ENCODE measurements around the gene AMTN.
"Not testable (repeated sequence)": the region's sequence is repeated elsewhere in the genome, so short reads cannot be mapped to it uniquely, and the experiment has no call there.

The AMTN gene, protein sequence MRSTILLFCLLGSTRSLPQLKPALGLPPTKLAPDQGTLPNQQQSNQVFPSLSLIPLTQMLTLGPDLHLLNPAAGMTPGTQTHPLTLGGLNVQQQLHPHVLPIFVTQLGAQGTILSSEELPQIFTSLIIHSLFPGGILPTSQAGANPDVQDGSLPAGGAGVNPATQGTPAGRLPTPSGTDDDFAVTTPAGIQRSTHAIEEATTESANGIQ

DNA sequence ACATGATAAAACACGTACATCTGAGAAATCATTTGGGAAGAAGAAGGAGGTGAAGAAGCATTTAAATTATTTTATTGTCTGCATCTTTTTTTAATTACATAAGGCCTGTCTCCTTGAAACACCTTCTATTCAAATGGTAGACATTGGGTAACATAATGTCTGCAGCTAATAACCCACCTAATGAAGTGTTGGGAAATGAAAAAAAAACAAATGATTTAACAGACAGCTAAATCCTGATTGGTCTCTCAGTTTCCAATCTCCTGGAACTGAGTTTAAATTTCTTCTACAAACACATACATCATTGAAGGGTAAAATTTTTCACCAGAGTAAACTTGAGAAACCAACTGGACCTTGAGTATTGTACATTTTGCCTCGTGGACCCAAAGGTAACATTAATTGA lies at the start of gene AMTN:
Gene AMTN (plus strand): TSS at position 301 of the 400 bp plus-strand sequence. CDS start 209 bp downstream, outside the sequence.
- no peak for DNase-seq

DNA sequence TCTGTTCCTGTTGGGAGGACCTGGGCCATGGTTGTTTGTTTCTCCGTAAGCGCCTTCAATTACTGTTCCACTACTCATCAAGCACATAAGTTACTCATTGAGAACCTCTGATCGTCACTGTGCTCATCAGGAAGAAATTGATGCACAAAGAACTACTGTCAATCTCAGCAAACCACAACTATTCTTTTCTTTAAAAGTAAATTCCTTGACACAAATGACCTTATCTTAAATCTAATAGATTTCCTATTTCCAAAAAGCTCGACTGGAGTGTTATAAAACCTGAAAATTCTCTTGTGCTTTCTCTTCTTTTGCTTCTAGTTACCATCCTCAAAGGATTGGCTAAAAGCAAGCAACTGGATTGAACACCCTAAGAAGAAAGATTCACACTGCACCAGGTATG lies 46.5 kb upstream of the AMTN start, which contains the start of gene MUC7:
Gene MUC7 (plus strand): TSS at position 301 of the 400 bp plus-strand sequence. CDS start 1,825 bp downstream, outside the sequence.
- DNase-seq, result no peak

DNA sequence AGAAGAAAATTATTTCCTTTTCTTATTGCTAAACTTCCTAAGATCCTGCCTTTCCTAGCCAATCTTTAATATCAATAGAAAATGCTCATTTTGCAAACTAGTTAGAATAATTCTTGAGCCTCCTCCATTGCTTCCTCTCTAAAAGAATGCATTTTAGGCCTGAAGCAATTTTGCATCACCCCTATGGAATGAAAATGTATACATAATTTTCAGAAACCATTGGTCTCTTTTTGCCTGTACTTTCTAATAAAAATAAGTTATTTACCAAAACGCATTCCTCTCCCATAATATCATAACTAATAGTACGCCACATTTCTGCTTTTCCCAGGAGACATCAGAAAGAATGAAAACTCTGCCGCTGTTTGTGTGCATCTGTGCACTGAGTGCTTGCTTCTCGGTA lies 44.7 kb upstream of the AMTN start:
- no peak for DNase-seq

DNA sequence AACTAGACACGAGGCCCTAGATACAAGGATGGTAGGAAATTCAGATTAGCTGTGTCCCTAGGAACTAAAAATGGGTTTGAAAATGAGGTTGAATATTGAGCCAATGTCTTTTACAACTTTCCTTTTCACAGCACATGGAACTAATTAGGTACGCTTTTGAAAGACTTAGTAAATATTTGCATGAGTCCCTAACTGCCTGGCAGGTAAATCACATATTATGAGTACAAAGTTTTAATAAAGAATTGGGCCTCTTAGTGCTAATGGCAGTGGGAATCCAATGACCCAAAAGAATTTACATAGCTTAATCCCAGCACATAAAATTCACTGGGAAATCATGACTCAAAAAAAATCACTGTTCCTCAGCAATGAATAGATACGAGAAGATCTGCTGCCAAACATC lies 29.6 kb upstream of the AMTN start:
- no peak for DNase-seq

DNA sequence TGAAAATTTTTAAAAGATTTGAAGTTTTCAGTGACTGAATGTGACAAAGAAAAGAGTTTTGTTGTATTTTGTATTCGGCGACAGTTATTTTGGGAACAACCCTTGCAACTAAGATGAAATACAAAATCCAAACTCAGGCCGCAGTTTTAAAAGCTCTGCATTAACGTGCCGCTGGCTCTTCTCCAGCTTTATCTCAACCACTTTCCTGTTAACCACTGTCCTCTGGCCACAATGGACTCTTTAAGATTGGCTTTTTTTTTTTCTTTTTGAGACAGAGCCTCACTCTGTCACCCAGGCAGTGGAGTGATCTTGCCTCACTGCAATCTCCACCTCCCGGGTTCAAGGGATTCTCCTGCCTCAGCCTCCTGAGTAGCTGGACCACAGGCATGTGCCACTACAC lies 22.1 kb upstream of the AMTN start:
- no peak for DNase-seq

DNA sequence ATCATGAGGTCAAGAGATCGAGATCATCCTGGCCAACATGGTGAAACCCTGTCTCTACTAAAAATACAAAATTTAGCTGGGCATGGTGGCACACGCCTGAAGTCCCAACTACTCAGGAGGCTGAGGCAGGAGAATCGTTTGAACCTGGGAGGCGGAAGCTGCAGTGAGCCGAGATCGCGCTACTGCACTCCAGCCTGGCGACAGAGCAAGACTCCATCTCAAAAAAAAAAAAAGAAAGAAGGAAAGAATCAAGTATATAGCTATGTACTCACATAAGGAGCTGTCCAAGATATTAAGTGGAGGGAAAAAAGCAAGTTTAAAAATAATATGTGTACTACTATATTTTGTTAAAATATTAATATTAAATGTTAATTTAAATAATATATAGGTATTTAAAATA lies 16.5 kb upstream of the AMTN start:
- not testable (repeated sequence) for DNase-seq

DNA sequence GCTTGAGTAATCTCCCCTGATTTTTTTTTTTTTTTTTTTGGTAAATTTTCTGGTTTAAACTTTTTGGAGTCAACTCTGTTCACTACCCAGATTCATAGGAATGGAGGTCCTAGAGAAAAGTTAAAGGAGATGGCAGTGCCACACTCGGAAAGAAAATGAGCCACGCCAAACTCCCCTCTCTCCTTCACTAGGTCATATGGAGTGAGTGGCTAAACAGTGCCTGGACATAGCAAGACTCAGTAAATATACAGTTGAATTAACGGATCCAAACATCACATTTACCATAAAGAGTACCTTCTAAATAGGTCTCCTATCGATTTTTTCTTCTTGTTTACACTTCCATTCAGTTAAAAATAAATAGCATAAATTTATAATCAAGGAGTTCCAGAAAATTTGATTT lies 13.6 kb upstream of the AMTN start:
- no peak for DNase-seq

DNA sequence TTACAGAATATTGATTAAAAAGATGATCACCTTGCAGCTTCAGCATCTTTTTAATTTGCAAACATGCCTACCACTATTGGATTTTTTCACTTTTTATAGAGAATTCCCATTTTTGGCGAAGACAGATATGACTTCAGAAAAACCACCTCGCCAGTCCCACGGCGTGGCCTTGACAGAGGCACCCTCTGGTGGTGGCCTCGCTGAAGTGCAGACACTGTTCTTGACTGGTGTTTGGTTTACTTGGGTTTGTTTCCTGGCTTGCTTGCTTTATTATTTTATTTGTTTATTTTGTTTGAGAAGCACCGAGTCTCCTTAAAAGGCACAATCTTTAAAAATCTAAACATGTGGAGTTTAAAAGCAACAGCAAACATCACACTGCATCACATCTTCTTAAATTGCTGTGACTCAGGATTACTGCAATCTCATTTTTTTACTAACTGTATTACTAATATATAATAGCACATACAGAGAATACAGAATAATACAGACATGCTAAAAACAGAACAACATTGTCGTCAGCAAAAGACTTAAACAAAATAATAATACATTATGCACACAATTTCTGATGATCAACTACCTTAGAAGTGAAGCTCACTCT lies 13.1 kb upstream of the AMTN start:
- DNase-seq, result peak; percentile 27 to 39

DNA sequence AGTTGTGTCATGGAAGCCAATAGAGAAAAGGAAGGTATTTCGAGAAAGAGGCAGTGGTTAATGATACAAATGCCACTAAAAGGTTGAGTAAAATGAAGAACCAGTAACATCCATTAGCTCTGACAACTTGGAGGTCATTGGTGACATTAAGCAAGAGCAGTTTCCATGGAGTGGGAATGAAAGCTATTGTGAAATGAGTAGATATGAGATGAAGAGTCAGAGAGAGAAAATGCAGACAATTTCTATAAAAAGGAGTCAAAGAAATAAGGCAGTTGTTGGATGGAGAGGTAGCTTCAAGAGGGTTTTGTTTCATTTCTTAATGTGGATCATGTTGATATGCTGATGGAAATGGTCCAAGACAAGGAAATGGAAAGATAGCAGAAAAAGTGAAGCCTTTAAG lies 9.6 kb upstream of the AMTN start:
- DNase-seq, result no peak

DNA sequence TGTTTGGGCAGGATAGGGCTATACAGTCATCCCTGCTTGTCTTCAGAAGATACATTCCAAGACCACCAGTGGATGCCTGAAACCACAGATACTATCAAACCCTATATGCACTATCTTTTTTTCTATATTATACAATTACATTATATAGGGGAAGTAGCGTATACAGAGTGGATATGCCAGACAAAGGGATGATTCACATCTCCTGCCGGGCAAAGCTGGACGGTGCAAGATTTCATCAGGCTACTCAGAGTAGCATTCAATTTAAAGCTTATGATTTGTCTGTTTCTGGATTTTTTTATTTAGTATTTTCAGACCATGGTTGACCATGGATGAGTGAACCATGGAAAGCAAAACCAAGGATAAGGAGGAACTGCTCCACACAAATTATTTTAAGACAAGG lies 7.0 kb upstream of the AMTN start:
- DNase-seq, result no peak

DNA sequence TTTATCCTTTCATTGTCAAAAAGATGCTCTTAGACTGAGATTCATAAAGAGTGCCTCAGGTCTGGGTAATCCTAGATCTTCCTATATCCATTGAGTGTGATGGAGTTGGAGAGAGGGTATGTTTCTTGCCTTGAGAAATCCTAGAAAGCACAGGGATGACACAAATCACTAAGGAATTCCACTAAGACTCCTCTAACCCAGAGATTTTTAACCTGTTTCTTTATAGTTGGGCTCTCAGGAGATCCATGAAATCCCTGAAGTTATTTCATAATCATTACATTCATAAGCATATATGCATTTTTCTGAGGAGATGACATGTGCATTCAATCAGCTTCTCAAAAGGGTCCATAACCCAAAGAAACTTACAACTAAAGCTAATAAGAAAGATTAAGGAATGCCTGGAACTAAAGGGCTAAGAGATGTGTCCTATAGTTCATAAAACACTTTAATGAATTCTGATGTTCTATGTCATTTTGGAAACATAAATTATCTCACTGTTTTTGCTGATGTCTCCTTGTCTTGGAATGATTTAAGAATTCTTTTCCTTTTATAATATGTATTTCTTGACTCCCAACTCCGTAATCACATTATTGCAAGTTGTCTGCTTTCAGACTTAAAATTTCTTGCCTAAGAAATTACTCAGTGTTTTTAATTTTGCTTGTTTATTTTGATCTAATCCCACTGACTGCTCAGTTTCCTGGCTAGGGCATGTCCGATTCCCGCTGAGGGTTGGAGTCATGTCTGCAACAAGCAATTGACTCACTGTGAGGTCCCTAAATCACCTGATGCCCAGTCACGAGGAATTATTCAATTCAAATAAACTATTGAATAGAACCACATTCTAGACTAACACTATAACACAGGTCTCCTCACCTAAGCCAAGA lies 2.8 kb upstream of the AMTN start:
- no peak for DNase-seq

DNA sequence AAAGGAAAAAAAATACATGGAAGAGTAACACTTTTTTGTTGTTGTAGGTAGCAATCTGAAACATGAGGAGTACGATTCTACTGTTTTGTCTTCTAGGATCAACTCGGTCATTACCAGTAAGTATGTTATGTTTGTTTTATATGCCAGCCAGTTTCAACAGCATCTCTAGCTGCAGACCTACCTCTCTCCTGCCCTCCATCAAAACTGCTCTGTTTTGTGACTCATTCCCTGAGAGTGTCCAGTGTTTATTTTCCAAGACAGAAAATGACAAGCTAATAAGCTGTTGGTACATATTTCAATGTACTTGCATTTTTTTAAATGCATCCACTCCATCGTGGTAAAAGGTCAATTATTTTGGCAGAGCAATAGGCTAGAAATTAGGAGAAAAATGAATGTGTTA lies 347 bp downstream of the AMTN start:
- no peak for DNase-seq

DNA sequence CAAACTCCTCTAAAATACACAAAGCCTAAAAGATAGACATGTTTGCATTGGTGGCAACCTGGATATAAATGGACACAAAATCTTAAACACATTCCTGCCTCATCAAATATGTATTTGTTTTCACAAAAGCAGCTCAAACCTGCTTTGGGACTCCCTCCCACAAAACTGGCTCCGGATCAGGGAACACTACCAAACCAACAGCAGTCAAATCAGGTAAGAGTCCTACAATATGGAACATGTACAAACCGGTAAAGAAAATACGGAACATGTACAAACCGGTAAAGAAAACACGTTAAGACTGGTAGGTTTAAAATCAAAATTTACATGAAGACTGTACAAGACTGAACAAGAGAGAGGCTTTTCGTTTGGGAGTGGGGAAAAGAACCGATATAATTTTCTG lies 4.3 kb downstream of the AMTN start:
- no peak for DNase-seq

DNA sequence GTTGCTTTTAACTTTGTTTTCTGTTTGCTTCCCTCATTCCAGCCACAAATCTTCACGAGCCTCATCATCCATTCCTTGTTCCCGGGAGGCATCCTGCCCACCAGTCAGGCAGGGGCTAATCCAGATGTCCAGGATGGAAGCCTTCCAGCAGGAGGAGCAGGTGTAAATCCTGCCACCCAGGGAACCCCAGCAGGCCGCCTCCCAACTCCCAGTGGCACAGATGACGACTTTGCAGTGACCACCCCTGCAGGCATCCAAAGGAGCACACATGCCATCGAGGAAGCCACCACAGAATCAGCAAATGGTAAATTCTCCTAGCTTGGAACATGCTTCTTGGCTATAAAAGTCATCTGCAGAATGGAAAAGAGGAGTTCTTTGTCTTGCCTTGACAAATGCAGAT lies 12.6 kb downstream of the AMTN start:
- DNase-seq, result no peak

DNA sequence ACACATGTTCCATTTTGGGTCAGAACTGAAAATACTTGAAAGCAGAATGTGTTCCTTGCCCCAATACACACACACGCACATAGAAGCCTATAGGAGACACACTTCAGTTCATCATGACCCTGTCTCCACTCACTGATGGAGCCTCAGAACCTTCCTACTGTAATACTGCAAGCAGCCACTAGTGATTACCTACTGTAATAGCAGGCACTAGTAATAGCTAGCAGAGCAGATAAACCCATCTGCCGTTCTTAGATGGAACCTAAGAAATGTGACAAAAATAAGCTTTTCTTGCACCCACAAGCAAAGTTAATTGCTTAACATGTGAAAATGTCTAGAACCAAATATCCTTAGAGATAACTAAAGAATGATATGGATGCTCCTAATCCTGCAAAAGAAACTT lies 13.6 kb downstream of the AMTN start:
- no peak for DNase-seq

DNA sequence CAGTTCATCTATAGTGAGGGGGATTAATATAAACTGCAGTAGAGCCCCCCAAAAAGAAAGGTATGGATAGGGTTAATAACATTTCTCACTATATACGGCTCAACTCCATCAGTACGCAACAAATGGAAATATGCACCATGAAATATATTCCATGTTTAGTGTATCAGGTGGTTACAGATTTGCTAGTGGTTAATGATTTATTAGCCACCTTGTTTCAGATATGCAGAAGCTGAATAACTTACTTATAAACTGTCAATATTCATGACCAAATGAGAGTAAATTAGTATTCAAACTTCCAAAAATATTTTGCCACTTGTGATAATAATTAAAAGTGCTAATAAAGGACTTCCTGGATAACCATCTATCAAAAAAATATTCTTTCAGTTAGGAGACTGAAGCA lies 14.8 kb downstream of the AMTN start:
- DNase-seq, result no peak

DNA sequence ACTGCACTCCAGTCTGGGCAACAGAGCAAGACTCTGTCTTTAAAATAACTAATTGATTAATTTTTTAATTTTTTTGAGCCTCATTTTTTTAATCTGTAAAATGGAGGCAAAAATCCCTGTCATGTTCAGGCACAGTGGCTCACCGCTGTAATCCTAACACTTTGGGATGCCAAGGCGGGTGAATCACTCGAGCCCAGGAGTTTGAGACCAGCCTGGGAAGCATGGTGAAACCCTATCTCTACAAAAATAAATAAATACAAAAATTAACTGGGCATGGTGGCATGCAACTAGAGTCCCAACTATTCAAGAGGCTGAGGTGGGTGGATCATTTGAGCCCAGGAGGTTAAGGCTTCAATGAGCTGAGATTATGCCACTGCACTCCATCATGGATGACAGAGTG lies 15.4 kb downstream of the AMTN start:
- DNase-seq, result no peak

DNA sequence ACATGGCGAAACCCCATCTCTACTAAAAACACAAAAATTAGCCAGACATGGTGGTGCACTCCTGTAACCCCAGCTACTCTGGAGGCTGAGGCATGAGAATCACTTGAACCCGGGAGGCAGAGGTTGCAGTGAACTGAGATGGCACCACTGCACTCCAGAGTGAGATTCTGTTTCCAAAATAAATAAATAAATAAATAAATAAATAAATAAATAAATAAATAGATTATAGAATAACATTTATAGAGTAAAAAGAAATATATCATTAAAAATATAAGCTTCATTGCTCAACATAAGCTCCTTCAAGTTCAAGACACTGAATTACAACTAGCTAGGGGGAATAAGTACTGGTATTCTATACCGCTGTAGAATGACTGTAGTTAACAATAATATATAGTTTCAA lies 16.5 kb downstream of the AMTN start:
- DNase-seq, result not testable (repeated sequence)

DNA sequence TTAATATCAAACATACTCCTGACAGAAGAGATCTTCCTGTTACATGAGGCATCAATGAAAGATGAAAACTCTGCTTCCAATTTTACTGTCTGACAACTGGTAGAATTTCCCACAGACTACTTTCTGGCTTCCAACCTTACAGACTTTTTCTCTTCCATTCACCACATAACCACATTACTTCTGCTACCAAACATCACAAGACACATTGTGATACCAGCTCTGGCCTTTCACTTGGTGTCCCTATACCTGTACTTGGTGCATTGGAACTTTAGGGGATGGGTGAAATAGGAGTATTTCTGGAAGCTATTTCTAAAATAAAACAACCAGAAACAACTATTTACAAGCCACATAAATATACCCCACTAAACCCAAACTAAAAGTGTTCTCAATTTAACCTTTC lies 20.5 kb downstream of the AMTN start:
- no peak for DNase-seq

DNA sequence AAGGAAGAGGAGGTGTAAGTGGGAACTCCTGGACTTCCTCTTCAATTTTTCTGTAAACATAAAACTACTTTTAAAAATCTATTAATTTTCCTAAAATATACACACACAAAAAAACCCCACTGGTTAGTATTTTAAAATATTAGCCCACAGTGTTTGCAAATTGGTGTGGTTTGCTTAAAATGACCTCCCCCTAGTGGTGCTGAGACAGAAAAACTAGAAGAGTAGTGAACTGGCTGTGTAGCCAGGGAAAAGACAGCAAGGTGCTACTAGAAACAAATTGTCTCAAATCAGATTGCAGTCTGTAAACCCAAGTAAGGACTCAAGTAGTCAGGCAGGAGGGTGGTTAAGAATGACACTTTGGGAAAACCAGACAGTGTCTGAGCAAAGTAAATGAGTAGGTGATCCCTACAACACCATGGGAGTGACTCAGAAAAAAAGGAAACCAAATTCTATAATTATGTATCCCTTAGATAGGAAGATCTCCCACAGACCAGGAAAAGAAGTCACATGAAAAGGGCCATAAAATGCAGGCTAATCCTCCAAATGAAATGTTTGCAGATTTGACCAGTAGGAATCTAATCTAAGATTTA lies 26.0 kb downstream of the AMTN start:
- DNase-seq, result no peak

DNA sequence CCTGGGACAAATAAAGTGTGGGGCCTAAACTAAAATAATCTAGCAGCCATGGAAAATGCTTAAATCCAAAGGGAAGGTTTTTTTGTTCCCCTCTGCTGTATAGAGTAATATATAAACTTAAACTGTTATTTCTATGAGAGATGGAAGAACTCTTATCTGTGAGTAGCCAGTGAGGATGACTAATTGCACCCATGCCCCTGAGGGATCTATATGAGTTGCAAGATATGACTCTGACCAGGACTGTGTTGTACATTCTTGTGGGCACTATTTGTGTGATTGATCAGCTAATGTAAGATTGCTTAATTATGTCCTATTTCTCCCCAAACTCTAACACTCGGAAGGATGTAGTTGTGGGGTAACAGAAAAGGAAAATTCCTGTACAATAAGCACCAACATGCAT lies 38.5 kb downstream of the AMTN start:
- no peak for DNase-seq

DNA sequence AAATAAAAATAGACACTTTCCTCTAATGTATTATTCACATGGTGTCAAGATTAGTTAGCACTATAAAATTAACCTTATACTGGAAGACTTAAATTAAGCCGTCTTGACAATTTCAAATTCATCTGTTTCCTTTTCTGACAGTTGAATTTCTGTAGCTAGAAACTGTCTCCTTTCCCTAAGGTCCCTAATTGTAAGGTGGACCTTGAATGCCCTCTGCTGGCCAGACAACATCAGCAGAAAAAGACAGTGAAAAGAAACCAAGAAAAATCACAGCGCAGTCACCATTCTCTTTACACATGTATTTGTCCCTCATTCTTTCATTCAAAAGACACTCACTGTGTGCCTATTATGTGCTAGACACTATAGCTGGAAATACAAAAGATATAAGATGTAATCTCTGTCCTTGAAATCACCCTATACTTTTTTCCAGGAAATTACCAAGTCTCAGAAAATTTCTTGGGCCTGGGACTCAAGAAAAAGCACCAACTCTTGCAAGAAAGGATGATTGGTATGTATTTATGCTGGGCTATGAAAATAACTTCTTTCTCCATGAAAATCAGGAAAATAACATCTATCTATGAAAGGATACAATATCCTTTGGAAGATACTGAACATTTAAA lies 41.0 kb downstream of the AMTN start:
- peak in 1 of 2 donors; percentile 37 for DNase-seq

DNA sequence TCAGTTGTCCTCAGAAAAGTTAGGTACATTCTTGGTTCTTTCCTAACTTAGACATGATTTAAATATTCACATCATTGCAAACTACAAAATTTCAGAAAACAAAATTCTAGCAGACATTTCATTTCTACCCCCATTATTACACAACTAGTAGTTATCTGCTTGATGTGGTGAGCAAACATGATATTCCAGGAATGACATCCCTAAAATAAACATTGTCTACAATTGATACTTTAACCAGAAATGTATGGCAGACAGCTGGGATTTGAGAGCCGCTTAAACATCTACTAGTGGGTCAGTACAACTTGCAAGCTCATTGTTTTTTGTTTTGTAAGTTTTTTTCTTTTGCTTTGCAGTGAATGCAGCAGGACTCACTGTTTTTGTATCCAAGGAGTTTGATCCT lies 41.6 kb downstream of the AMTN start:
- no peak for DNase-seq
